Panc1 (cell line): Measurements from ENCODE around the gene REX1BD. TPM values are rescaled to one million over a fixed set of nuclear protein-coding genes. Genes with fewer than 3 reads are reported as not detected.

Source experiments
- ATAC-seq: fragments of 200-7000 bp; cut with Tn5 transposase; 2 replicates; pipeline ENCODE4 v1.9.1; 2020; ENCODE audit warnings: mild to moderate bottlenecking, moderate library complexity
- BruUV-seq: library from RNA; stranded (reverse); fragments of 400-500 nt; replicated peaks from 2 replicates; lab custom pipeline; 2021; lab: Mats Ljungman, UMichigan
- CTCF ChIA-PET: fragments of 300-600 bp; sonication (Branson Sonifier 250); formaldehyde crosslinking; loops from one replicate; lab custom pipeline; 2022; ENCODE audit warnings: antibody characterized with exemption; lab: Charles Lee
- POLR2A ChIA-PET: fragments of 300-600 bp; sonication (Branson Sonifier 250); formaldehyde crosslinking; loops from one replicate; lab custom pipeline; 2022; ENCODE audit warnings: antibody characterized with exemption; lab: Charles Lee
- DNase-seq: peaks from one replicate; pipeline ENCODE4 v3.0.0-alpha.2; 2010; ENCODE audit warnings: low read depth, low spot score
- H3K27ac ChIP-seq: 2 replicates; pipeline ENCODE4 v1.5.1; 2011; ENCODE audit warnings: mild to moderate bottlenecking, low read length, inconsistent platforms
- H3K27me3 ChIP-seq: fragments of 200-500 bp; sonication (Bioruptor generic); 2 replicates; pipeline ENCODE4 v1.6.0; 2014; ENCODE audit warnings: low read length, inconsistent platforms; ENCODE audit not compliant: control insufficient read depth, insufficient read depth
- H3K36me3 ChIP-seq: fragments of 200-500 bp; sonication (Bioruptor generic); 2 replicates; pipeline ENCODE4 v1.5.1; 2014; ENCODE audit warnings: inconsistent platforms, mild to moderate bottlenecking, low read length, moderate library complexity; ENCODE audit not compliant: control insufficient read depth, insufficient read depth
- H3K4me1 ChIP-seq: 2 replicates; pipeline ENCODE4 v1.5.1; 2011; ENCODE audit warnings: inconsistent platforms, mild to moderate bottlenecking, low read length, moderate library complexity; ENCODE audit not compliant: control insufficient read depth, insufficient read depth
- H3K4me3 ChIP-seq, 2 experiments: 2 replicates each; pipeline ENCODE4 v1.5.1; 2011 to 2012; ENCODE audit warnings: low read depth in 2 of 2, low read length in 2 of 2, mild to moderate bottlenecking in 2 of 2, inconsistent platforms in 1 of 2, moderate library complexity in 1 of 2
- H3K9me3 ChIP-seq: fragments of 200-500 bp; sonication (Bioruptor generic); 2 replicates; pipeline ENCODE4 v1.5.1; 2014; ENCODE audit warnings: low read depth, mild to moderate bottlenecking, inconsistent platforms, low read length, moderate library complexity; ENCODE audit not compliant: control insufficient read depth, insufficient read depth
- POLR2AphosphoS5 ChIP-seq: IDR thresholded peaks from 2 replicates; pipeline ENCODE4 v1.6.1; 2012; ENCODE audit warnings: mild to moderate bottlenecking, low read depth, low read length, moderate library complexity
- SIN3A ChIP-seq: IDR thresholded peaks from 2 replicates; pipeline ENCODE4 v1.6.1; 2012; ENCODE audit warnings: low read depth, mild to moderate bottlenecking, low read length, moderate library complexity, borderline replicate concordance; ENCODE audit not compliant: insufficient read depth
- TCF7L2 ChIP-seq: IDR thresholded peaks from 2 replicates; pipeline ENCODE4 v1.6.1; 2011; ENCODE audit warnings: mild to moderate bottlenecking, low read depth, low read length, inconsistent platforms
- in situ Hi-C: cut with HindIII; loops from 2 replicates; pipeline ENCODE4 v1.10.0; 2016; ENCODE audit warnings: low sequenced_read_pairs, low pct_unique_long_range_greater_than_20kb
- intact Hi-C: fragments of 100-400 bp; cut with micrococcal nuclease; formaldehyde crosslinking; loops from one replicate; pipeline ENCODE4 v1.10.0; 2022; ENCODE audit not compliant: unreplicated experiment
- total RNA-seq: library from RNA; stranded (reverse); gene quantifications from one replicate; pipeline ENCODE4 v1.2.1, GENCODE V29; 2021; ENCODE audit not compliant: unreplicated experiment
- TF ChIP-seq, protein P1 (sequence below): fragments of 450-650 bp; IDR thresholded peaks from 2 replicates; pipeline ENCODE4 v1.5.1; 2017; ENCODE audit warnings: mild to moderate bottlenecking
- TF ChIP-seq, protein P2 (sequence below), 2 experiments: IDR thresholded peaks; 2 replicates each; pipeline ENCODE4 v1.6.1; 2011 to 2012; ENCODE audit warnings: low read depth in 2 of 2, control low read depth in 1 of 2, low read length in 1 of 2, mild to moderate bottlenecking in 1 of 2, moderate library complexity in 1 of 2; ENCODE audit not compliant: insufficient read depth in 1 of 2

The REX1BD gene
- total RNA-seq, 1 experiment from 2014 or later: 32.0 TPM

DNA sequence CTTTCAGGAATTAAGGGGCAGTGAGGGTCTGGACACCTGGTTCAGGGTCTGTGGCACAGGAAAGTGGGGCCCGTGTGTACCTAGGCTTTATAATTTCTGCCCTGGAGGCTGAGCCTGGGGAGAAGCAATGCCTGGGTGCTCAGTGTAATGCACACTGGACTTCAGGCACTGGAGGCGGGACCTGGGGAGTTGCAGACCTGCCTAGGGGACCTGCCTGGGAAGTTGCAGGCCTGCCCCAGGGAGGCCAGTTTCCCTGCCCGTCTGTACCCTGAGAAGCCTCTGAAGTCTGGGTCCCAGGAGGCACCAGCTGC, 21.6 kb downstream of the REX1BD start:
- CTCF ChIA-PET: no interaction called here

DNA sequence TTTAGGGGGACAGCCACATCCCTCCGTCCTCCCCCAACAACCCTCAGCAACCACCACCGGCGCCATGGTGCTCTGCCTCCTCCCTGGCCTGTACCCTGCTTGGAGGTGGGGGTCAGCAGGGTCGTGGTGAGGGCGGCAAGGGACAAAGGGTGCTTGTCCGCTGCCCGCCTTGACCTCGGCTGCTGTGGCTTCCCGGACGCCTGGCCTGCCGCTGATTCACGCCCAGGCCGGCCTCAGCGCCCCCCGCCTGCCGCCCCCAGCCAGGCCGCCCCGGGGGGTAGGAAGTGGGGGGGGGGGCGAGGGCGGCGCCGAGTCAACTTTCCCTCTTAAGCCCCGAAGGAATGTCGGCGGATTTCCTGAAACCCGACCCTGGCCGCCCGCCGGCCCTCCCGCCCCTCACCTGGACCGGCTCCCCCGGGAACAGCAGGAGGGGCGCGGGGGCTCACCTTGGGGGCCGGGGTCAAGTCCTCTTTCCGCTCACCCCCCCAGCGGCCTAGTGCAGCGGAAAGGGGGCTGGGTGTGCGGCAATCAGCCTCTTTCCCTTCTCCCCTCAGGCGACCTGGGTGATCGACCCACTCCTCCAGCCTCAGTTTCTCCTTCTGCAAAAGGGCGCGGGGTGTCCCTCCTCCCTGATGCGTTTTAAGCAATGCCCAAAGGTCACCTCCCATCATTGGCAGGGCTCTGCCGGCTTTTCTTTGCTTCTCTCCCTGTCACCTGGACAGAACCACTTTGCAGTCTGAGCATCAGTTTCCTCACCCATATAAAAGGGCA, 22.1 kb downstream of the REX1BD start:
- intact Hi-C loops (no loop called here), in situ Hi-C loops (no loop called here)
- DNase-seq (no peak), ATAC-seq (no peak)
- Histone ChIP-seq H3K27me3 (peaks cover 2% of the 10 kb centered on the region), H3K36me3 (no peaks in the 10 kb centered on the region), H3K9me3 (no peaks in the 10 kb centered on the region), H3K4me3 (no peak overlapping the region), H3K4me1 (peaks cover 5% of the 10 kb centered on the region; the same call in 1 of the 2 replicates), H3K27ac (no peak overlapping the region)
- no TSS peak for BruUV-seq
- TF ChIP-seq, protein P1, sequence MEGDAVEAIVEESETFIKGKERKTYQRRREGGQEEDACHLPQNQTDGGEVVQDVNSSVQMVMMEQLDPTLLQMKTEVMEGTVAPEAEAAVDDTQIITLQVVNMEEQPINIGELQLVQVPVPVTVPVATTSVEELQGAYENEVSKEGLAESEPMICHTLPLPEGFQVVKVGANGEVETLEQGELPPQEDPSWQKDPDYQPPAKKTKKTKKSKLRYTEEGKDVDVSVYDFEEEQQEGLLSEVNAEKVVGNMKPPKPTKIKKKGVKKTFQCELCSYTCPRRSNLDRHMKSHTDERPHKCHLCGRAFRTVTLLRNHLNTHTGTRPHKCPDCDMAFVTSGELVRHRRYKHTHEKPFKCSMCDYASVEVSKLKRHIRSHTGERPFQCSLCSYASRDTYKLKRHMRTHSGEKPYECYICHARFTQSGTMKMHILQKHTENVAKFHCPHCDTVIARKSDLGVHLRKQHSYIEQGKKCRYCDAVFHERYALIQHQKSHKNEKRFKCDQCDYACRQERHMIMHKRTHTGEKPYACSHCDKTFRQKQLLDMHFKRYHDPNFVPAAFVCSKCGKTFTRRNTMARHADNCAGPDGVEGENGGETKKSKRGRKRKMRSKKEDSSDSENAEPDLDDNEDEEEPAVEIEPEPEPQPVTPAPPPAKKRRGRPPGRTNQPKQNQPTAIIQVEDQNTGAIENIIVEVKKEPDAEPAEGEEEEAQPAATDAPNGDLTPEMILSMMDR: no peak
- TF ChIP-seq SIN3A (no peak), POLR2AphosphoS5 (no peak), TCF7L2 (no peak)
- TF ChIP-seq, protein P2, sequence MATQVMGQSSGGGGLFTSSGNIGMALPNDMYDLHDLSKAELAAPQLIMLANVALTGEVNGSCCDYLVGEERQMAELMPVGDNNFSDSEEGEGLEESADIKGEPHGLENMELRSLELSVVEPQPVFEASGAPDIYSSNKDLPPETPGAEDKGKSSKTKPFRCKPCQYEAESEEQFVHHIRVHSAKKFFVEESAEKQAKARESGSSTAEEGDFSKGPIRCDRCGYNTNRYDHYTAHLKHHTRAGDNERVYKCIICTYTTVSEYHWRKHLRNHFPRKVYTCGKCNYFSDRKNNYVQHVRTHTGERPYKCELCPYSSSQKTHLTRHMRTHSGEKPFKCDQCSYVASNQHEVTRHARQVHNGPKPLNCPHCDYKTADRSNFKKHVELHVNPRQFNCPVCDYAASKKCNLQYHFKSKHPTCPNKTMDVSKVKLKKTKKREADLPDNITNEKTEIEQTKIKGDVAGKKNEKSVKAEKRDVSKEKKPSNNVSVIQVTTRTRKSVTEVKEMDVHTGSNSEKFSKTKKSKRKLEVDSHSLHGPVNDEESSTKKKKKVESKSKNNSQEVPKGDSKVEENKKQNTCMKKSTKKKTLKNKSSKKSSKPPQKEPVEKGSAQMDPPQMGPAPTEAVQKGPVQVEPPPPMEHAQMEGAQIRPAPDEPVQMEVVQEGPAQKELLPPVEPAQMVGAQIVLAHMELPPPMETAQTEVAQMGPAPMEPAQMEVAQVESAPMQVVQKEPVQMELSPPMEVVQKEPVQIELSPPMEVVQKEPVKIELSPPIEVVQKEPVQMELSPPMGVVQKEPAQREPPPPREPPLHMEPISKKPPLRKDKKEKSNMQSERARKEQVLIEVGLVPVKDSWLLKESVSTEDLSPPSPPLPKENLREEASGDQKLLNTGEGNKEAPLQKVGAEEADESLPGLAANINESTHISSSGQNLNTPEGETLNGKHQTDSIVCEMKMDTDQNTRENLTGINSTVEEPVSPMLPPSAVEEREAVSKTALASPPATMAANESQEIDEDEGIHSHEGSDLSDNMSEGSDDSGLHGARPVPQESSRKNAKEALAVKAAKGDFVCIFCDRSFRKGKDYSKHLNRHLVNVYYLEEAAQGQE (IDR thresholded peaks at IDR 0.05; ENCODE audit: insufficient read depth in 1 of 2, low read depth in 2 of 2, low read length in 1 of 2): no peak
- CTCF ChIA-PET: no interaction called here
- POLR2A ChIA-PET: no interaction called here

More for the DNA sequence above, 21.6 kb downstream of the REX1BD start:
- no TSS peak for BruUV-seq
- intact Hi-C loops: no loop called here
- H3K27ac ChIP-seq: no peak overlapping the region
- H3K27me3 ChIP-seq: peaks cover 2% of the 10 kb centered on the region
- H3K36me3 ChIP-seq: no peaks in the 10 kb centered on the region
- H3K9me3 ChIP-seq: no peaks in the 10 kb centered on the region
- POLR2A ChIA-PET: no interaction called here
- H3K4me3 ChIP-seq: no peak overlapping the region
- in situ Hi-C loops: no loop called here
- ATAC-seq (no peak; the same call in 1 of the 2 replicates), DNase-seq (no peak)
- TF ChIP-seq, protein P1: no peak
- TF ChIP-seq SIN3A: no peak
- peaks cover 5% of the 10 kb centered on the region; the same call in 1 of the 2 replicates for H3K4me1 ChIP-seq
